Gastroesophageal sphincter (tissue), 4 donors: Measurements from ENCODE around the gene DNAH9. TPM values are rescaled to one million over a fixed set of nuclear protein-coding genes. Genes with fewer than 3 reads are reported as not detected.

ENCODE experiments used
- ATAC-seq: fragments of 150-250 bp; one replicate; pipeline ENCODE4 v1.9.1; 2016; ENCODE audit warnings: mild to moderate bottlenecking, moderate library complexity
- H3K27ac ChIP-seq, 4 donors: fragments of 200-600 bp; sonication (generic) in 3 of 4; 1 replicate in 3 of 4; 2 replicates in 1 of 4; pipeline ENCODE4 v1.5.1; 2016 to 2019
- H3K27me3 ChIP-seq: fragments of 200-600 bp; sonication (generic); one replicate; pipeline ENCODE4 v1.5.1; 2019
- H3K36me3 ChIP-seq, 2 donors: fragments of 200-600 bp; sonication (generic); one replicate each; pipeline ENCODE4 v1.5.1; 2019; ENCODE audit warnings: control low read depth in 1 of 2
- H3K4me1 ChIP-seq, 3 donors: fragments of 200-600 bp; sonication (generic); 1 replicate in 2 of 3; 2 replicates in 1 of 3; pipeline ENCODE4 v1.5.1; 2016 to 2019; ENCODE audit warnings: control low read depth in 2 of 3
- H3K4me3 ChIP-seq, 2 donors: fragments of 200-600 bp; sonication (generic); one replicate each; pipeline ENCODE4 v1.5.1; 2019; ENCODE audit warnings: mild to moderate bottlenecking in 1 of 2, moderate library complexity in 1 of 2
- H3K9me3 ChIP-seq, 3 donors: fragments of 200-600 bp; sonication (generic); one replicate each; pipeline ENCODE4 v1.5.1; 2017 to 2019; ENCODE audit warnings: control low read depth in 2 of 3
- CTCF ChIP-seq, 4 experiments: fragments of 200-600 bp in 2 of 4; fragments of 450-650 bp in 2 of 4; sonication (generic) in 1 of 4; IDR thresholded peaks; one replicate each; pipeline ENCODE4 v1.5.1; 2017 to 2019; ENCODE audit warnings: antibody characterized with exemption in 4 of 4, mild to moderate bottlenecking in 2 of 4, moderate library complexity in 2 of 4
- EP300 ChIP-seq: sonication (generic); formaldehyde crosslinking; IDR thresholded peaks from one replicate; pipeline ENCODE4 v1.6.1; 2017; ENCODE audit warnings: antibody characterized with exemption, mild to moderate bottlenecking
- POLR2A ChIP-seq, 2 donors: fragments of 450-650 bp; IDR thresholded peaks; one replicate each; pipeline ENCODE4 v1.6.1; 2017; ENCODE audit warnings: antibody characterized with exemption in 2 of 2, mild to moderate bottlenecking in 2 of 2, moderate library complexity in 1 of 2
- POLR2AphosphoS5 ChIP-seq: sonication (generic); formaldehyde crosslinking; IDR thresholded peaks from one replicate; pipeline ENCODE4 v1.6.1; 2017; ENCODE audit warnings: antibody characterized with exemption
- WGBS, 2 donors: methylation state at CpG; one replicate each; pipeline ENCODE4 v1.1.5; 2018; ENCODE audit warnings: low coverage in 1 of 2; 5-methylcytosine and 5-hydroxymethylcytosine counted together
- total RNA-seq, 4 donors: library from RNA; depleted of rRNA; stranded (reverse); fragments of >200 nt; gene quantifications; one replicate each; pipeline ENCODE4 v1.1.0, GENCODE V29; 2016

Gene DNAH9, protein sequence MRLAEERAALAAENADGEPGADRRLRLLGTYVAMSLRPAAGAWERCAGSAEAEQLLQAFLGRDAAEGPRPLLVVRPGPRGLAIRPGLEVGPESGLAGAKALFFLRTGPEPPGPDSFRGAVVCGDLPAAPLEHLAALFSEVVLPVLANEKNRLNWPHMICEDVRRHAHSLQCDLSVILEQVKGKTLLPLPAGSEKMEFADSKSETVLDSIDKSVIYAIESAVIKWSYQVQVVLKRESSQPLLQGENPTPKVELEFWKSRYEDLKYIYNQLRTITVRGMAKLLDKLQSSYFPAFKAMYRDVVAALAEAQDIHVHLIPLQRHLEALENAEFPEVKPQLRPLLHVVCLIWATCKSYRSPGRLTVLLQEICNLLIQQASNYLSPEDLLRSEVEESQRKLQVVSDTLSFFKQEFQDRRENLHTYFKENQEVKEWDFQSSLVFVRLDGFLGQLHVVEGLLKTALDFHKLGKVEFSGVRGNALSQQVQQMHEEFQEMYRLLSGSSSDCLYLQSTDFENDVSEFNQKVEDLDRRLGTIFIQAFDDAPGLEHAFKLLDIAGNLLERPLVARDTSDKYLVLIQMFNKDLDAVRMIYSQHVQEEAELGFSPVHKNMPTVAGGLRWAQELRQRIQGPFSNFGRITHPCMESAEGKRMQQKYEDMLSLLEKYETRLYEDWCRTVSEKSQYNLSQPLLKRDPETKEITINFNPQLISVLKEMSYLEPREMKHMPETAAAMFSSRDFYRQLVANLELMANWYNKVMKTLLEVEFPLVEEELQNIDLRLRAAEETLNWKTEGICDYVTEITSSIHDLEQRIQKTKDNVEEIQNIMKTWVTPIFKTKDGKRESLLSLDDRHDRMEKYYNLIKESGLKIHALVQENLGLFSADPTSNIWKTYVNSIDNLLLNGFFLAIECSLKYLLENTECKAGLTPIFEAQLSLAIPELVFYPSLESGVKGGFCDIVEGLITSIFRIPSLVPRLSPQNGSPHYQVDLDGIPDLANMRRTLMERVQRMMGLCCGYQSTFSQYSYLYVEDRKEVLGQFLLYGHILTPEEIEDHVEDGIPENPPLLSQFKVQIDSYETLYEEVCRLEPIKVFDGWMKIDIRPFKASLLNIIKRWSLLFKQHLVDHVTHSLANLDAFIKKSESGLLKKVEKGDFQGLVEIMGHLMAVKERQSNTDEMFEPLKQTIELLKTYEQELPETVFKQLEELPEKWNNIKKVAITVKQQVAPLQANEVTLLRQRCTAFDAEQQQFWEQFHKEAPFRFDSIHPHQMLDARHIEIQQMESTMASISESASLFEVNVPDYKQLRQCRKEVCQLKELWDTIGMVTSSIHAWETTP (N-terminal part only)
- under 1 TPM in 3 of 4 donors, not detected in 1; 0.12 to 0.15 (median 0.13) TPM for total RNA-seq

GRCh38 chr17:11598274-11599221 lies at the start of gene DNAH9:
TSS of gene DNAH9 (plus strand) at chr17:11598470. CDS start at chr17:11598499, 29 bp downstream.
- Histone ChIP-seq H3K9me3 (no peaks in the 10 kb centered on the region), H3K27me3 (no peaks in the 10 kb centered on the region), H3K4me3 (peak within 1 kb of the TSS; percentile 67 to 77), H3K4me1 (peaks cover 0 to 20% (median 0%) of the 10 kb centered on the region in 3 donors), H3K27ac (peak within 1 kb of the TSS; percentile 32 to 86 (median 81)), H3K36me3 (no peaks in the 10 kb centered on the region)
- WGBS, 2 donors = 0% methylated on average over 3 to 8 of the region's 84 CpGs
- ATAC-seq = peak; percentile 97
- TF ChIP-seq POLR2AphosphoS5 (peak; percentile 37), POLR2A (IDR thresholded peaks at IDR 0.05) (no peak), CTCF (IDR thresholded peaks at IDR 0.05) (no peak)

GRCh38 chr17:11550431-11550830 lies 47.8 kb upstream of the DNAH9 start:
- no peak overlapping the region for H3K27ac ChIP-seq
- no peaks in the 10 kb centered on the region for H3K27me3 ChIP-seq
- 67 to 93% methylated on average over 1 to 2 of the region's 2 CpGs for WGBS, 2 donors
- H3K4me3 ChIP-seq = no peak overlapping the region
- no peak for ATAC-seq
- no peaks in the 10 kb centered on the region for H3K36me3 ChIP-seq
- H3K4me1 ChIP-seq = no peaks in the 10 kb centered on the region
- TF ChIP-seq POLR2A (IDR thresholded peaks at IDR 0.05) (no peak), POLR2AphosphoS5 (no peak), EP300 (no peak), CTCF (IDR thresholded peaks at IDR 0.05) (no peak)
- no peaks in the 10 kb centered on the region for H3K9me3 ChIP-seq

DNA sequence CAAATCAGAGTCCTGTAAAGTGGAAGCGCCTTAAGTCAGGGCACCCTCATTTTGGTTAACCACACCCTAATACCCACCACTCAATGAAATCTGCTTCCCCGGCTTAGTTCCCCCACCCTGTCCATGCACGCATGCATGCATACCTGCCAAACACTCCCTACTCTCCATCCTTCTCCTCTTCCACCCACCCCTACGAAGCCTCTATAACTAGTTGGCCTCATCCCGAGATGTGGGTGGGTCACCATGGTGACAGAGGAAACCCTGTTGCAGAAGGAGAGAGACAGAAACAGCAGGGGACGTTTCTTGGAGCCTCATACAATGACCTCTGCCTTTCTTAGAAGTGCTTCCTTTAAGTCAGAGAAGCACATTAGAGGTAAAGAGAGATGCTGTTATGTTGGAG lies 46.8 kb upstream of the DNAH9 start:
- Histone ChIP-seq H3K9me3 (no peaks in the 10 kb centered on the region), H3K27ac (no peak overlapping the region), H3K27me3 (no peaks in the 10 kb centered on the region), H3K4me1 (no peaks in the 10 kb centered on the region), H3K36me3 (no peaks in the 10 kb centered on the region), H3K4me3 (no peak overlapping the region)
- WGBS, 2 donors = 42 to 72% methylated on average over 3 to 5 of the region's 6 CpGs
- TF ChIP-seq POLR2AphosphoS5 (no peak), EP300 (no peak), POLR2A (IDR thresholded peaks at IDR 0.05) (no peak), CTCF (IDR thresholded peaks at IDR 0.05) (no peak)
- no peak for ATAC-seq

GRCh38 chr17:11553135-11553534 lies 45.1 kb upstream of the DNAH9 start:
- Histone ChIP-seq H3K4me1 (no peaks in the 10 kb centered on the region), H3K27ac (no peak overlapping the region), H3K36me3 (no peaks in the 10 kb centered on the region), H3K27me3 (peaks cover 6% of the 10 kb centered on the region), H3K9me3 (no peaks in the 10 kb centered on the region), H3K4me3 (no peak overlapping the region)
- TF ChIP-seq EP300 (no peak), POLR2A (IDR thresholded peaks at IDR 0.05) (no peak), POLR2AphosphoS5 (no peak), CTCF (IDR thresholded peaks at IDR 0.05) (no peak)
- ATAC-seq = no peak
- 82 to 100% methylated on average over 1 of the region's 1 CpG for WGBS, 2 donors
